Type B pancreatic cell (in vitro differentiated cells): ENCODE data around the gene SEMA7A. TPM values are rescaled to one million over a fixed set of nuclear protein-coding genes. Genes with fewer than 3 reads are reported as not detected.

Experiments used
- DNase-seq: peaks from one replicate; pipeline ENCODE4 v3.0.0; 2021; ENCODE audit warnings: mixed read lengths; ENCODE audit not compliant: unreplicated experiment; ENCODE audit errors: extremely low spot score
- H3K27ac Mint-ChIP-seq: 2 replicates; pipeline ENCODE4 v1.8.0; 2021; ENCODE audit warnings: mild to moderate bottlenecking, mixed read lengths
- H3K27me3 Mint-ChIP-seq: 2 replicates; pipeline ENCODE4 v1.8.0; 2021; ENCODE audit warnings: mixed read lengths
- H3K36me3 Mint-ChIP-seq: 2 replicates; pipeline ENCODE4 v1.8.0; 2021; ENCODE audit warnings: mixed read lengths
- H3K4me1 Mint-ChIP-seq: one replicate; pipeline ENCODE4 v1.8.0; 2021; ENCODE audit warnings: mixed read lengths; ENCODE audit not compliant: unreplicated experiment
- H3K4me3 Mint-ChIP-seq: 2 replicates; pipeline ENCODE4 v1.8.0; 2021; ENCODE audit warnings: mild to moderate bottlenecking, mixed read lengths
- H3K9me3 Mint-ChIP-seq: 2 replicates; pipeline ENCODE4 v1.8.0; 2021; ENCODE audit warnings: mixed read lengths
- CTCF ChIP-seq: fragments of 200-600 bp; sonication (generic); conservative IDR thresholded peaks from 2 replicates; pipeline ENCODE4 v1.5.0; 2021; ENCODE audit warnings: antibody characterized with exemption, mild to moderate bottlenecking
- total RNA-seq: library from RNA; stranded (reverse); gene quantifications from 2 replicates; pipeline ENCODE4 v1.2.1, GENCODE V29; 2021; ENCODE audit warnings: low replicate concordance

The SEMA7A gene
- total RNA-seq, 1 donor from 2014 or later, result 6.3 TPM

- no peak overlapping the region for H3K4me3 Mint-ChIP-seq
- H3K4me1 Mint-ChIP-seq, result peaks cover 31% of the 10 kb centered on the region
- peaks cover 9% of the 10 kb centered on the region for H3K36me3 Mint-ChIP-seq
- no peaks in the 10 kb centered on the region for H3K9me3 Mint-ChIP-seq
- no peak for TF ChIP-seq CTCF
- no peaks in the 10 kb centered on the region for H3K27me3 Mint-ChIP-seq
- no peak for DNase-seq
- no peak overlapping the region for H3K27ac Mint-ChIP-seq
Measured at GRCh38 chr15:74417225-74417624, 16.5 kb downstream of the SEMA7A start.

GRCh38 chr15:74415966-74416916 is 17.5 kb downstream of the SEMA7A start:
- no peak overlapping the region for H3K4me3 Mint-ChIP-seq
- H3K9me3 Mint-ChIP-seq, result no peaks in the 10 kb centered on the region
- H3K27me3 Mint-ChIP-seq, result no peaks in the 10 kb centered on the region
- DNase-seq, result no peak
- no peak for TF ChIP-seq CTCF
- peak overlapping the region; percentile 38 for H3K27ac Mint-ChIP-seq
- peaks cover 9% of the 10 kb centered on the region for H3K36me3 Mint-ChIP-seq
- H3K4me1 Mint-ChIP-seq, result peaks cover 24% of the 10 kb centered on the region

- H3K27me3 Mint-ChIP-seq, result no peaks in the 10 kb centered on the region
- H3K4me3 Mint-ChIP-seq, result no peak overlapping the region
- H3K9me3 Mint-ChIP-seq, result no peaks in the 10 kb centered on the region
- no peak overlapping the region for H3K27ac Mint-ChIP-seq
- H3K4me1 Mint-ChIP-seq, result peaks cover 14% of the 10 kb centered on the region
- no peak for TF ChIP-seq CTCF
- peaks cover 9% of the 10 kb centered on the region for H3K36me3 Mint-ChIP-seq
- no peak for DNase-seq
Measured at GRCh38 chr15:74414603-74415338, 19.0 kb downstream of the SEMA7A start.

GRCh38 chr15:74414081-74414580 is 19.6 kb downstream of the SEMA7A start:
- TF ChIP-seq CTCF, result no peak
- Mint-ChIP-seq H3K4me3 (no peak overlapping the region), H3K27ac (no peak overlapping the region), H3K9me3 (no peaks in the 10 kb centered on the region), H3K4me1 (peaks cover 14% of the 10 kb centered on the region), H3K27me3 (no peaks in the 10 kb centered on the region), H3K36me3 (peaks cover 9% of the 10 kb centered on the region)
- no peak for DNase-seq

- H3K27ac Mint-ChIP-seq, result no peak overlapping the region
Measured at GRCh38 chr15:74413350-74414080, 20.2 kb downstream of the SEMA7A start.

More at GRCh38 chr15:74413350-74414080, 20.2 kb downstream of the SEMA7A start:
- Mint-ChIP-seq H3K27me3 (peaks cover 2% of the 10 kb centered on the region), H3K4me1 (peaks cover 12% of the 10 kb centered on the region), H3K4me3 (no peak overlapping the region), H3K36me3 (peaks cover 9% of the 10 kb centered on the region), H3K9me3 (no peaks in the 10 kb centered on the region)
- TF ChIP-seq CTCF, result no peak
- DNase-seq, result no peak
